Astrocyte (in vitro differentiated cells and primary cell): ENCODE data around the gene NCOA1. TPM values are rescaled to one million over a fixed set of nuclear protein-coding genes. Genes with fewer than 3 reads are reported as not detected.
"Not testable (repeated sequence)": the region's sequence is repeated elsewhere in the genome, so short reads cannot be mapped to it uniquely, and the experiment has no call there.

Source experiments
- DNase-seq: peaks from one replicate; pipeline ENCODE4 v3.0.0-alpha.2; 2010; ENCODE audit warnings: low read depth
- FAIRE-seq: peaks from 2 replicates; lab custom pipeline; 2011; peaks lifted over from hg19 to GRCh38; lab: Jason Lieb, UNC
- H2AFZ ChIP-seq: 2 replicates; pipeline ENCODE4 v1.6.0; 2012; ENCODE audit warnings: low read depth, low read length, inconsistent platforms
- H3K27ac ChIP-seq: 2 replicates; pipeline ENCODE4 v1.5.1; 2011; ENCODE audit warnings: low read depth, low read length, inconsistent platforms
- H3K27me3 ChIP-seq: 2 replicates; pipeline ENCODE4 v1.6.0; 2011; ENCODE audit warnings: low read length, inconsistent platforms; ENCODE audit not compliant: insufficient read depth
- H3K36me3 ChIP-seq: 2 replicates; pipeline ENCODE4 v1.5.1; 2011; ENCODE audit warnings: low read length, inconsistent platforms; ENCODE audit not compliant: insufficient read depth
- H3K4me1 ChIP-seq: 2 replicates; pipeline ENCODE4 v1.5.1; 2011; ENCODE audit warnings: low read length, inconsistent platforms; ENCODE audit not compliant: insufficient read depth
- H3K4me2 ChIP-seq: 2 replicates; pipeline ENCODE4 v1.6.0; 2012; ENCODE audit warnings: low read length, inconsistent platforms
- H3K4me3 ChIP-seq: 2 replicates; pipeline ENCODE4 v1.5.1; 2011; ENCODE audit warnings: low read depth, mild to moderate bottlenecking, low read length, inconsistent platforms; ENCODE audit not compliant: insufficient read depth
- H3K79me2 ChIP-seq: 2 replicates; pipeline ENCODE4 v1.6.0; 2012; ENCODE audit warnings: mild to moderate bottlenecking, low read length, inconsistent platforms; ENCODE audit not compliant: insufficient read depth
- H3K9ac ChIP-seq: 2 replicates; pipeline ENCODE4 v1.6.0; 2012; ENCODE audit warnings: mild to moderate bottlenecking, low read length, inconsistent platforms
- H3K9me3 ChIP-seq: 2 replicates; pipeline ENCODE4 v1.5.1; 2012; ENCODE audit warnings: low read depth, mild to moderate bottlenecking, low read length, inconsistent platforms; ENCODE audit not compliant: insufficient read depth
- H4K20me1 ChIP-seq: 2 replicates; pipeline ENCODE4 v1.6.0; 2012; ENCODE audit warnings: low read length, inconsistent platforms; ENCODE audit not compliant: insufficient read depth
- H3K27ac Mint-ChIP-seq: one replicate; pipeline ENCODE4 v1.8.0; 2021; ENCODE audit warnings: mild to moderate bottlenecking, mixed read lengths; ENCODE audit not compliant: unreplicated experiment
- H3K27me3 Mint-ChIP-seq: one replicate; pipeline ENCODE4 v1.8.0; 2021; ENCODE audit warnings: low read depth, mixed read lengths; ENCODE audit not compliant: unreplicated experiment
- H3K36me3 Mint-ChIP-seq: one replicate; pipeline ENCODE4 v1.8.0; 2021; ENCODE audit warnings: low read depth, mixed read lengths; ENCODE audit not compliant: unreplicated experiment
- H3K4me1 Mint-ChIP-seq: one replicate; pipeline ENCODE4 v1.8.0; 2021; ENCODE audit warnings: low read depth, mixed read lengths; ENCODE audit not compliant: unreplicated experiment
- H3K4me3 Mint-ChIP-seq: one replicate; pipeline ENCODE4 v1.8.0; 2021; ENCODE audit warnings: mild to moderate bottlenecking, moderate library complexity, mixed read lengths; ENCODE audit not compliant: unreplicated experiment
- H3K9me3 Mint-ChIP-seq: one replicate; pipeline ENCODE4 v1.8.0; 2021; ENCODE audit warnings: mild to moderate bottlenecking, mixed read lengths; ENCODE audit not compliant: unreplicated experiment
- CTCF ChIP-seq: IDR thresholded peaks from 2 replicates; pipeline ENCODE4 v1.5.1; 2011; ENCODE audit warnings: low read depth, mild to moderate bottlenecking, inconsistent platforms, low read length, moderate library complexity; ENCODE audit not compliant: insufficient read depth
- EZH2 ChIP-seq: IDR thresholded peaks from 2 replicates; pipeline ENCODE4 v1.6.1; 2012; ENCODE audit warnings: mild to moderate bottlenecking, low read length, inconsistent platforms; ENCODE audit not compliant: insufficient read depth
- total RNA-seq: library from RNA; stranded (reverse); gene quantifications from 2 replicates; pipeline ENCODE4 v1.2.1, GENCODE V29; 2021

The NCOA1 gene
- total RNA-seq, 1 donor from 2014 or later, result 14.7 TPM

- no peaks in the 10 kb centered on the region for H3K36me3 Mint-ChIP-seq
- no peaks in the 10 kb centered on the region for H3K27me3 Mint-ChIP-seq
- no peak for TF ChIP-seq EZH2
- no peak for TF ChIP-seq CTCF
- no peaks in the 10 kb centered on the region for H3K4me1 Mint-ChIP-seq
- no peak overlapping the region for H3K27ac Mint-ChIP-seq
- no peak overlapping the region for H3K4me3 Mint-ChIP-seq
- Histone ChIP-seq H3K4me1 (no peaks in the 10 kb centered on the region), H3K36me3 (no peaks in the 10 kb centered on the region), H3K9ac (no peak overlapping the region), H2AFZ (no peak overlapping the region), H3K9me3 (no peaks in the 10 kb centered on the region), H3K27me3 (no peaks in the 10 kb centered on the region), H4K20me1 (peaks cover 4% of the 10 kb centered on the region), H3K4me2 (no peak overlapping the region), H3K4me3 (no peak overlapping the region), H3K27ac (no peak overlapping the region), H3K79me2 (peaks cover 17% of the 10 kb centered on the region)
- DNase-seq (no peak), FAIRE-seq (no peak)
- peaks cover 14% of the 10 kb centered on the region for H3K9me3 Mint-ChIP-seq
Observed at GRCh38 chr2:24530796-24531195, 39.7 kb downstream of the NCOA1 start.

GRCh38 chr2:24531610-24532009 is 40.6 kb downstream of the NCOA1 start:
- DNase-seq, H3K36me3 Mint-ChIP-seq, FAIRE-seq, H3K4me1 Mint-ChIP-seq, H3K27ac Mint-ChIP-seq, H3K36me3 ChIP-seq, H3K4me3 Mint-ChIP-seq, H3K27me3 ChIP-seq, H3K9me3 ChIP-seq, H3K27me3 Mint-ChIP-seq, H2AFZ ChIP-seq, H3K4me1 ChIP-seq, H3K4me3 ChIP-seq, H3K4me2 ChIP-seq, H3K27ac ChIP-seq, H4K20me1 ChIP-seq, H3K9ac ChIP-seq: not testable (repeated sequence)
- H3K9me3 Mint-ChIP-seq, result peaks cover 14% of the 10 kb centered on the region
- H3K79me2 ChIP-seq, result peaks cover 17% of the 10 kb centered on the region

- not testable (repeated sequence) for H3K9me3 ChIP-seq, H3K27me3 Mint-ChIP-seq, H3K9ac ChIP-seq, H3K27ac ChIP-seq, FAIRE-seq, H3K36me3 ChIP-seq, H3K27me3 ChIP-seq, H3K4me3 Mint-ChIP-seq, H3K4me1 ChIP-seq, H3K4me2 ChIP-seq, H3K4me3 ChIP-seq, H3K4me1 Mint-ChIP-seq, DNase-seq, H3K27ac Mint-ChIP-seq, H3K36me3 Mint-ChIP-seq, H2AFZ ChIP-seq, H4K20me1 ChIP-seq
- H3K79me2 ChIP-seq, result peaks cover 16% of the 10 kb centered on the region
- peaks cover 14% of the 10 kb centered on the region for H3K9me3 Mint-ChIP-seq
Observed at GRCh38 chr2:24532057-24532456, 41.0 kb downstream of the NCOA1 start.

GRCh38 chr2:24533574-24533973 is 42.5 kb downstream of the NCOA1 start:
- not testable (repeated sequence) for H3K4me3 ChIP-seq, DNase-seq, H3K9me3 ChIP-seq, H3K36me3 Mint-ChIP-seq, H2AFZ ChIP-seq, H3K9ac ChIP-seq, H3K4me2 ChIP-seq, H4K20me1 ChIP-seq, H3K27ac ChIP-seq, H3K4me1 ChIP-seq, FAIRE-seq, H3K27me3 ChIP-seq, H3K4me1 Mint-ChIP-seq, H3K79me2 ChIP-seq, H3K4me3 Mint-ChIP-seq, H3K36me3 ChIP-seq, H3K27ac Mint-ChIP-seq, H3K27me3 Mint-ChIP-seq
- H3K9me3 Mint-ChIP-seq, result peaks cover 14% of the 10 kb centered on the region
